Fibroblast of lung (primary cell): ENCODE data around the gene UGT1A3. TPM values are rescaled to one million over a fixed set of nuclear protein-coding genes. Genes with fewer than 3 reads are reported as not detected.
A peak's percentile ranks its signal among the peaks of the same experiment; 100 is the strongest.

Experiments
- DNase-seq, 2 donors: peaks; one replicate each; pipeline versions ENCODE4 v3.0.0 to v3.0.0-alpha.2; 2010; ENCODE audit warnings: low read depth in 2 of 2
- H2AFZ ChIP-seq: 2 replicates; pipeline ENCODE4 v1.5.1; 2012; ENCODE audit warnings: low read length, control low read depth, inconsistent platforms
- H3K27ac ChIP-seq: 2 replicates; pipeline ENCODE4 v1.5.1; 2011; ENCODE audit warnings: low read length, control low read depth; ENCODE audit not compliant: insufficient read depth
- H3K27me3 ChIP-seq: 2 replicates; pipeline ENCODE4 v1.5.1; 2011; ENCODE audit warnings: mild to moderate bottlenecking, low read length; ENCODE audit not compliant: control insufficient read depth, insufficient read depth
- H3K36me3 ChIP-seq: 2 replicates; pipeline ENCODE4 v1.5.1; 2011; ENCODE audit warnings: low read length; ENCODE audit not compliant: control insufficient read depth, insufficient read depth
- H3K4me1 ChIP-seq: 2 replicates; pipeline ENCODE4 v1.5.1; 2011; ENCODE audit warnings: low read length; ENCODE audit not compliant: control insufficient read depth, insufficient read depth; ENCODE audit errors: extremely low read depth
- H3K4me2 ChIP-seq: 2 replicates; pipeline ENCODE4 v1.5.1; 2011; ENCODE audit warnings: low read length, control low read depth; ENCODE audit not compliant: insufficient read depth; ENCODE audit errors: extremely low read depth
- H3K4me3 ChIP-seq, 4 experiments: fragments of 200-600 bp in 1 of 4; sonication (generic) in 1 of 4; replicated peaks in 1 of 4; 2 replicates each; pipeline ENCODE4 v1.5.1; 2011 to 2016; ENCODE audit warnings: low read length in 4 of 4, low read depth in 3 of 4, mild to moderate bottlenecking in 3 of 4, control low read depth in 2 of 4, inconsistent platforms in 1 of 4, mixed read lengths in 1 of 4; ENCODE audit not compliant: insufficient read depth in 1 of 4; ENCODE audit errors: control extremely low read depth in 1 of 4
- H3K79me2 ChIP-seq: 2 replicates; pipeline ENCODE4 v1.5.1; 2012; ENCODE audit warnings: mild to moderate bottlenecking, low read length, inconsistent platforms; ENCODE audit not compliant: control insufficient read depth, insufficient read depth
- H3K9ac ChIP-seq: 2 replicates; pipeline ENCODE4 v1.5.1; 2011; ENCODE audit warnings: mild to moderate bottlenecking, low read length, control low read depth; ENCODE audit not compliant: insufficient read depth
- H3K9me3 ChIP-seq: 2 replicates; pipeline ENCODE4 v1.5.1; 2012; ENCODE audit warnings: low read depth, low read length; ENCODE audit not compliant: control insufficient read depth, insufficient read depth
- H4K20me1 ChIP-seq: 2 replicates; pipeline ENCODE4 v1.5.1; 2011; ENCODE audit warnings: low read length; ENCODE audit not compliant: control insufficient read depth, insufficient read depth; ENCODE audit errors: extremely low read depth
- EZH2 ChIP-seq: IDR thresholded peaks from 2 replicates; pipeline ENCODE4 v1.5.1; 2012; ENCODE audit warnings: low read length, control low read depth, mild to moderate bottlenecking; ENCODE audit errors: missing control alignments
- polyA plus RNA-seq, 2 donors: library from polyadenylated mRNA; depleted of rRNA in 1 of 2; stranded (reverse) in 1 of 2; unstranded in 1 of 2; fragments of >200 nt; gene quantifications; 2 replicates each; pipeline ENCODE4 v1.2.1, GENCODE V29; 2011 to 2012; ENCODE audit warnings: missing spikeins in 1 of 2
- total RNA-seq: library from RNA; depleted of rRNA; stranded (reverse); fragments of >200 nt; gene quantifications from 2 replicates; pipeline ENCODE4 v1.2.1, GENCODE V29; 2014
- TF ChIP-seq, protein P1 (sequence below), 2 donors: IDR thresholded peaks in 1 of 2; conservative IDR thresholded peaks in 1 of 2; 1 replicate in 1 of 2; 2 replicates in 1 of 2; pipeline ENCODE4 v1.5.1; 2011 to 2012; ENCODE audit warnings: low read length in 2 of 2, control low read depth in 1 of 2, inconsistent platforms in 1 of 2, low read depth in 1 of 2, mild to moderate bottlenecking in 1 of 2

Gene UGT1A3
- total and polyA plus RNA-seq, 2 donors (not counting 1 experiment from before 2014, with no cell fraction given): not detected

DNA sequence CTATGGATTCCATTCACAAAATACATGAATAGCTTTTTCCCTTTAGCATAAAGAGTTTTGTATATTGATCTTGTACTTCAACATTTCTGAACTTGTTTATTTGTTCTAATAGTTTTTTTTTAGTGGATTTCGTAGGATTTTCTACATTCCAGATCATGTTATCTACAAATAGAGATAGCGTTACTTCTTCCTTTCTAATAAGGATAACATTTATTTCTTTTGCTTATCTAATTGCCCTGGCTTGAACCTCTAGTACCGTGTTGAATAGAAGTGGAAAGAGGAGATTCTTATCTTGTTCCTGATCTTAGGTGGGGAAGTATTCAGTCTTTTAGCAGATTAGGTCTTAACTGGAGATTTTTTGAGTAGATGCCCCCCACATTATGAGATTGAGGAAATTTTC is 26.6 kb upstream of the UGT1A3 start:
- TF ChIP-seq EZH2: no peak
- TF ChIP-seq, protein P1, sequence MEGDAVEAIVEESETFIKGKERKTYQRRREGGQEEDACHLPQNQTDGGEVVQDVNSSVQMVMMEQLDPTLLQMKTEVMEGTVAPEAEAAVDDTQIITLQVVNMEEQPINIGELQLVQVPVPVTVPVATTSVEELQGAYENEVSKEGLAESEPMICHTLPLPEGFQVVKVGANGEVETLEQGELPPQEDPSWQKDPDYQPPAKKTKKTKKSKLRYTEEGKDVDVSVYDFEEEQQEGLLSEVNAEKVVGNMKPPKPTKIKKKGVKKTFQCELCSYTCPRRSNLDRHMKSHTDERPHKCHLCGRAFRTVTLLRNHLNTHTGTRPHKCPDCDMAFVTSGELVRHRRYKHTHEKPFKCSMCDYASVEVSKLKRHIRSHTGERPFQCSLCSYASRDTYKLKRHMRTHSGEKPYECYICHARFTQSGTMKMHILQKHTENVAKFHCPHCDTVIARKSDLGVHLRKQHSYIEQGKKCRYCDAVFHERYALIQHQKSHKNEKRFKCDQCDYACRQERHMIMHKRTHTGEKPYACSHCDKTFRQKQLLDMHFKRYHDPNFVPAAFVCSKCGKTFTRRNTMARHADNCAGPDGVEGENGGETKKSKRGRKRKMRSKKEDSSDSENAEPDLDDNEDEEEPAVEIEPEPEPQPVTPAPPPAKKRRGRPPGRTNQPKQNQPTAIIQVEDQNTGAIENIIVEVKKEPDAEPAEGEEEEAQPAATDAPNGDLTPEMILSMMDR (conservative IDR thresholded peaks at IDR 0.05 in 1 of 2, IDR thresholded peaks at IDR 0.05 in 1 of 2; ENCODE audit: low read depth in 1 of 2, low read length in 2 of 2): no peak
- Histone ChIP-seq H4K20me1 (no peaks in the 10 kb centered on the region), H3K4me3 (no peak overlapping the region), H3K9ac (no peak overlapping the region), H3K79me2 (no peaks in the 10 kb centered on the region), H3K4me1 (no peaks in the 10 kb centered on the region), H3K36me3 (no peaks in the 10 kb centered on the region), H3K9me3 (no peaks in the 10 kb centered on the region), H2AFZ (no peak overlapping the region), H3K4me2 (no peak overlapping the region), H3K27me3 (no peaks in the 10 kb centered on the region), H3K27ac (no peak overlapping the region)
- DNase-seq: no peak

DNA sequence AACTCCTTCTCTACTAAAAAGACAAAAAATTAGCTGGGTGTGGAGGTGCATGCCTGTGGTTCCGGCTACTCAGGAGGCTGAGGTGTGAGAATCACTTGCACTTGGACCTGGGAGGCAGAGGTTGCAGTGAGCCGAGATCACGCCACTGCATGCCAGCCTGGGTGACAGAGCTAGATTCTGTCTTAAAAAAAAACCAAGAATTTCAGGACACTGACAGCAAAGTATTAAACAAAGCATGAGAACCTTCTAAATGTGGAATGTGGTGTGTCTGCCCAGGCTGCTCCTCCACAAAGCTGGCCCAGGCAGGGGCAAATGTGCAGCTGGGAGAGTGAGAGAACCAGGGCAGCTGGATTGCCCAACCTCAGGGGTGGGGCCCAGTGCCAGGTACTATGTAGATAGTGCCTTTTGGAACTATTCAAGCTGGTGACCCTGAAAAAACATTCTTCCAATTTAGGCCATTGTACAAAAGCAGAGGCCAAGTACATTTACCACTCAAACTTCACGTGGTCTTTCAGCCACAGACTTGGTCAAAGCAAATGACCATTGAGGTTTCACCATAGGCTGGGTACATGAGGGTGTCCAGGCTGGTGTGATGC is 22.8 kb upstream of the UGT1A3 start:
- Histone ChIP-seq H4K20me1 (no peaks in the 10 kb centered on the region), H3K27ac (no peak overlapping the region), H3K27me3 (no peaks in the 10 kb centered on the region), H3K9me3 (no peaks in the 10 kb centered on the region), H3K4me3 (no peak overlapping the region), H3K9ac (no peak overlapping the region), H2AFZ (no peak overlapping the region), H3K4me2 (no peak overlapping the region), H3K4me1 (no peaks in the 10 kb centered on the region), H3K79me2 (no peaks in the 10 kb centered on the region), H3K36me3 (no peaks in the 10 kb centered on the region)
- DNase-seq: peak in 1 of 2 donors; percentile 56
- TF ChIP-seq, protein P1 (conservative IDR thresholded peaks at IDR 0.05 in 1 of 2, IDR thresholded peaks at IDR 0.05 in 1 of 2; ENCODE audit: low read depth in 1 of 2, low read length in 2 of 2): no peak
- TF ChIP-seq EZH2: no peak

DNA sequence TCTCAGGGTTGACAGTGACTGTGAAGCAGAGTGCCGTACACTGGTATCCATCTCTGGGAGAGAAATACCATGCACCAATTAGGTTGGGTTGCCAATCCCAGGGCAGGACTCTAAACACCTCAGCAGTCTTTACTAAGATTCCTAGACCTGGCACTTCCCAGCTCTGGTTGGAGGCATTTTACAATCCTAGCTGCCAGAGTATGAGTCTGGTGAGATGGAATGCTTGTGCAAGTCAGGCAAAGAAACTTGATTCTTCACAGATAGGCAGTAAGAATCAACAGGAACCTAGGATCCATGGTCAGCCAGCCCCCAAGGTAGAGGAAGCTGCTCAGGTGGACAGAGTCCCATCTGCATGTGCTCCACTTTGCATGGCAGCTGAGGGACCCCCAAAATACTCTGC is 22.1 kb upstream of the UGT1A3 start:
- Histone ChIP-seq H3K4me2 (no peak overlapping the region), H3K79me2 (no peaks in the 10 kb centered on the region), H3K36me3 (no peaks in the 10 kb centered on the region), H3K4me3 (no peak overlapping the region), H3K9me3 (no peaks in the 10 kb centered on the region), H3K4me1 (no peaks in the 10 kb centered on the region), H3K27ac (no peak overlapping the region), H4K20me1 (no peaks in the 10 kb centered on the region), H3K9ac (no peak overlapping the region), H3K27me3 (no peaks in the 10 kb centered on the region), H2AFZ (no peak overlapping the region)
- DNase-seq: peak in 1 of 2 donors; percentile 78
- no peak for TF ChIP-seq EZH2
- TF ChIP-seq, protein P1 (conservative IDR thresholded peaks at IDR 0.05 in 1 of 2, IDR thresholded peaks at IDR 0.05 in 1 of 2; ENCODE audit: low read depth in 1 of 2, low read length in 2 of 2): no peak
